Measurements from ENCODE around the gene TSC22D1.

DNA sequence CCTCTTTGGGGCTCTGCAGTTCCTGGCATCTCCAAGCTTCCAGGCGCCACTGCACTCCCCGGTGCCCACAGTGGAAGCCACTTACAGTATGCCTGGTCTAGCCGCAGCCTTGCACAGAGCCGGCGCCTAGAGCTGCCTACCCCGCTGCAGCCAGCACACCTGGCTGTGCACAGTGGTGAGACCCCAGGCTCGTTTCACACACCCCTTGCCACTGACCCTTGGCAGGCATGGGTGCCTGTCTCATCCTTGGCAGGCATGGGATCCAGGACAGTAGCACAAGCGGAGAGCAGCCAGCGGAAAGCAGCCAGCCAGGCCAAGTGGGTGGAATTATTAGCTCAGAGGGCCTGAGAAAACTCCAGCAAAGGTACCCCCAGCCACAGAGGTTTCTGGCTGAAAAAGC lies 116.5 kb downstream of the TSC22D1 start:
- TF ChIP-seq BHLHE40 (IDR thresholded peaks at IDR 0.05; ENCODE audit: low read depth, low read length): no peak
- TF ChIP-seq MAFK (IDR thresholded peaks at IDR 0.05; ENCODE audit: low read depth, low read length): no peak
- TF ChIP-seq, protein P1, sequence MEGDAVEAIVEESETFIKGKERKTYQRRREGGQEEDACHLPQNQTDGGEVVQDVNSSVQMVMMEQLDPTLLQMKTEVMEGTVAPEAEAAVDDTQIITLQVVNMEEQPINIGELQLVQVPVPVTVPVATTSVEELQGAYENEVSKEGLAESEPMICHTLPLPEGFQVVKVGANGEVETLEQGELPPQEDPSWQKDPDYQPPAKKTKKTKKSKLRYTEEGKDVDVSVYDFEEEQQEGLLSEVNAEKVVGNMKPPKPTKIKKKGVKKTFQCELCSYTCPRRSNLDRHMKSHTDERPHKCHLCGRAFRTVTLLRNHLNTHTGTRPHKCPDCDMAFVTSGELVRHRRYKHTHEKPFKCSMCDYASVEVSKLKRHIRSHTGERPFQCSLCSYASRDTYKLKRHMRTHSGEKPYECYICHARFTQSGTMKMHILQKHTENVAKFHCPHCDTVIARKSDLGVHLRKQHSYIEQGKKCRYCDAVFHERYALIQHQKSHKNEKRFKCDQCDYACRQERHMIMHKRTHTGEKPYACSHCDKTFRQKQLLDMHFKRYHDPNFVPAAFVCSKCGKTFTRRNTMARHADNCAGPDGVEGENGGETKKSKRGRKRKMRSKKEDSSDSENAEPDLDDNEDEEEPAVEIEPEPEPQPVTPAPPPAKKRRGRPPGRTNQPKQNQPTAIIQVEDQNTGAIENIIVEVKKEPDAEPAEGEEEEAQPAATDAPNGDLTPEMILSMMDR (conservative IDR thresholded peaks at IDR 0.05; ENCODE audit: low read depth, low read length): no peak
- no peak for TF ChIP-seq POLR2A (IDR thresholded peaks at IDR 0.05; ENCODE audit: low read depth, low read length)
- TF ChIP-seq, protein P2, sequence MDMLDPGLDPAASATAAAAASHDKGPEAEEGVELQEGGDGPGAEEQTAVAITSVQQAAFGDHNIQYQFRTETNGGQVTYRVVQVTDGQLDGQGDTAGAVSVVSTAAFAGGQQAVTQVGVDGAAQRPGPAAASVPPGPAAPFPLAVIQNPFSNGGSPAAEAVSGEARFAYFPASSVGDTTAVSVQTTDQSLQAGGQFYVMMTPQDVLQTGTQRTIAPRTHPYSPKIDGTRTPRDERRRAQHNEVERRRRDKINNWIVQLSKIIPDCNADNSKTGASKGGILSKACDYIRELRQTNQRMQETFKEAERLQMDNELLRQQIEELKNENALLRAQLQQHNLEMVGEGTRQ (IDR thresholded peaks at IDR 0.05; ENCODE audit: low read depth, low read length): no peak
- no peak for TF ChIP-seq MAZ (IDR thresholded peaks at IDR 0.05; ENCODE audit: borderline replicate concordance, low read depth, low read length)
- no peak for TF ChIP-seq RAD21 (IDR thresholded peaks at IDR 0.05; ENCODE audit: low read length)
- no peak for TF ChIP-seq RFX5 (IDR thresholded peaks at IDR 0.05; ENCODE audit: low read depth, low read length)

Data from IMR-90 (cell line).